Fibroblast of mammary gland (primary cell): Measurements from ENCODE around the gene MBOAT2.

Experiments
- DNase-seq: peaks from one replicate; pipeline ENCODE4 v3.0.0-alpha.2; 2010; ENCODE audit warnings: low read depth
- H3K4me3 ChIP-seq: 2 replicates; pipeline ENCODE4 v1.5.1; 2011; ENCODE audit warnings: low read depth, mild to moderate bottlenecking, low read length, moderate library complexity; ENCODE audit not compliant: control insufficient read depth
- TF ChIP-seq, protein P1 (sequence below): conservative IDR thresholded peaks from 2 replicates; pipeline ENCODE4 v1.5.1; 2011; ENCODE audit warnings: low read depth, low read length, inconsistent platforms; ENCODE audit not compliant: control insufficient read depth, insufficient read depth

Gene MBOAT2

DNA sequence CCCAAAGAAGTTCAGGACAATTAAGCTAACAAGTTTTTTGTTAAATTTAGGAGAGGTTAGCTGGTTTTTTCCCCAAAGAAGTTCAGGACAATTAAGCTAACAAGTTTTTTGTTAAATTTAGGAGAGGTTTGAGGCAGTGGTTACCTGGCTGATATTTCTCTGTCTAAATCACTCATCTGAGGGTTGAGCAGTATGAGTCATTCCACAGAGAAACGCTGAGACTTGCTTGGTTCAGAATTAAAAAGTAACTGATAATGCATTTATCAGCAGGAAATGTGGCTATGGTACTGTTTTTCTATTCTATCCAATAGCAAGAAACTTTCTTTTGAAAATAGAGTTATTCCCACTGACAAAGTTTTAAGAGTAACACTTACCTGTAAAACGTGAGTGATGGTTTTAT, 143.2 kb downstream of the MBOAT2 start:
- H3K4me3 ChIP-seq = no peak overlapping the region
- TF ChIP-seq, protein P1, sequence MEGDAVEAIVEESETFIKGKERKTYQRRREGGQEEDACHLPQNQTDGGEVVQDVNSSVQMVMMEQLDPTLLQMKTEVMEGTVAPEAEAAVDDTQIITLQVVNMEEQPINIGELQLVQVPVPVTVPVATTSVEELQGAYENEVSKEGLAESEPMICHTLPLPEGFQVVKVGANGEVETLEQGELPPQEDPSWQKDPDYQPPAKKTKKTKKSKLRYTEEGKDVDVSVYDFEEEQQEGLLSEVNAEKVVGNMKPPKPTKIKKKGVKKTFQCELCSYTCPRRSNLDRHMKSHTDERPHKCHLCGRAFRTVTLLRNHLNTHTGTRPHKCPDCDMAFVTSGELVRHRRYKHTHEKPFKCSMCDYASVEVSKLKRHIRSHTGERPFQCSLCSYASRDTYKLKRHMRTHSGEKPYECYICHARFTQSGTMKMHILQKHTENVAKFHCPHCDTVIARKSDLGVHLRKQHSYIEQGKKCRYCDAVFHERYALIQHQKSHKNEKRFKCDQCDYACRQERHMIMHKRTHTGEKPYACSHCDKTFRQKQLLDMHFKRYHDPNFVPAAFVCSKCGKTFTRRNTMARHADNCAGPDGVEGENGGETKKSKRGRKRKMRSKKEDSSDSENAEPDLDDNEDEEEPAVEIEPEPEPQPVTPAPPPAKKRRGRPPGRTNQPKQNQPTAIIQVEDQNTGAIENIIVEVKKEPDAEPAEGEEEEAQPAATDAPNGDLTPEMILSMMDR = no peak
- no peak for DNase-seq

DNA sequence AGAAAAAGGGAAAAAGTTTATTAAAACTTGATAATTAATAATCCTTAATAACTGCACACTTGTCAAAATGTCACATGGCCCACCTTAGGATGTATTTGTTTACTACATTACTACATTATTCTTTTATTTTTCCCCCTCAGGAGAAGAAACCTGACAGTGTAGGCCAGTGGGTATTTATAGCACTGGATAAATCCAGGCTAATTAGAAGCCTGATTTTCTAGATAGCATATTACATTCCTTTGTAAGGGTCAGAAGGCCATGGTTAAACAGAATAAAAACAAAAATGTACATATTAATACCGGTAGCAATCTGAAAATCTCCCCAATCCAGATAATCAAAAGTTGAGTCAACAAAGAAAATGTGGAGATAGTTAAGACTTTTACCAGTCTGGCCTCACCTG, 144.6 kb downstream of the MBOAT2 start:
- TF ChIP-seq, protein P1 = no peak
- no peak overlapping the region for H3K4me3 ChIP-seq
- no peak for DNase-seq

DNA sequence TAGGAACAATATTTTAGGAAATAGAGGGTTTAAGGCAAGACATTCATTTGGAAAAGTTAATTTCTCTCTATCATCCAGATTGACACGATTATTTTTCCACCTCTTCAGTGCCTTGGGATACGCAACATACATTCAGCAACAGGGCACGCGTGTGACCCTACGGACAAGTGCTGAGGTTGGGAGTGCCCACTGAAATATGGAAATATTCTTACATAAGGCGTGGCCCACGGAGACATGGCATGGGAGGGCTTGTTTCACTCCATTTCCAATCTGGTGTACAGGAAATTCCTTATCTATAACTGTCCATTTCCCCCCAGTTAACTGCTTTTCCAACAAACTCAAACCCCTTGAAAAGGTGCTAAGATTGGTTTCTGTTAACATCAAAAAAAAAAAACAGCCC, 145.2 kb downstream of the MBOAT2 start:
- TF ChIP-seq, protein P1 = no peak
- no peak overlapping the region for H3K4me3 ChIP-seq
- no peak for DNase-seq

DNA sequence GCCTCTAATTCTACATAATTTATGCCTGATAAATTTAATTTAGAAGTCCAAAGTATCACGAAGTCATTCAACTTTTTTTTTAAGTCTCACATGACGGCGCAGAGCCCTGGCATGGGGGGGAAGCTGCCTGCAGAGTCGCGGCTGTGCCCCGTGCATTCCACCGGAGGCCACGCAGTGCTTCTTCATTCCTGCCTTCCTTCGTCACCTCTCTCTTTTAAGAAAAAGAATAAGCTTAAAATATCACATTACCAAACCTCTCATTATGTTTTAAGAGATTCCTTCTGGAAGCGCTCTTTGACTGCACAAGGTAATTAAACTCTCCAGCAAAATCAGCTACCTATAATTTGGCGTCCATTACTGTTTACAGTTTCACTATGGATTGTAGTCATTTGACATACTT, 145.8 kb downstream of the MBOAT2 start:
- H3K4me3 ChIP-seq = no peak overlapping the region
- TF ChIP-seq, protein P1 = no peak
- DNase-seq = no peak

DNA sequence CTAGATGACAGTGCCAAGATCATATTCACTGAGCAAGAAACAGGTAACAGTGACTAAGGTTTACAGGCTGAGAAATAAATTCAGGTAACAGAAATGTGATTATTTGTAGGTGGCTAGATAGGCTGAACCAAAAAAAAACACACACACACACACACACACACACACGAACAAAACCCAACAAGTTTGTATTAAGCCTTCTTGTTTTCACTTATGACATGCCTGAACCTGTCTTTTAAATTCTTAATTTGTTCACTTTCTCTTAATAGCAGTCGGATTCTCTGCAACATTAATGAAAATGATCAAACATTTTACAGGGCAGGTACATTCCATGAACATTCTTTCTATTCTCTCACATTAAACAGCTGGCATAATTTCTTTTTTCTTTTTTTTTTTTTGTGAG, 147.3 kb downstream of the MBOAT2 start:
- H3K4me3 ChIP-seq = no peak overlapping the region
- no peak for DNase-seq
- TF ChIP-seq, protein P1 = no peak

DNA sequence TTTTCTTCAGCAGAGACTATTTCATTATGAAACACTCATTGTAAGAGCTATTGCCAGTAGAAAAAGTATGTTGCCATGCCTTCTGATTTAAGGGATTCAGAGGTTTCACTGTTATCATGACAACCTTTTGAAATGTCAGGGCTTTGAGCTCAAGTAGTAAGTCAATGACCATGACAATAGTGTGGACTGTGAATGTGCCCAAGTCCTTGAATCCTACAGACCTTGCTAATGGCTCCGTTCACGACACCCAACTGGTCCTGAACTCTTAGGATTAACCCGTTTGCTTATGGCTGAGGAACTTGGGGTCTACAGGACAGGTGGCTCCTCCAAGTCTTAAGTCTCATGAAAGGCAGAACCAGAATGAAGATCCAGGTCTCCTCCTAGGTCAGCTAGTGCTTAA, 148.5 kb downstream of the MBOAT2 start:
- TF ChIP-seq, protein P1 = no peak
- DNase-seq = no peak
- no peak overlapping the region for H3K4me3 ChIP-seq

DNA sequence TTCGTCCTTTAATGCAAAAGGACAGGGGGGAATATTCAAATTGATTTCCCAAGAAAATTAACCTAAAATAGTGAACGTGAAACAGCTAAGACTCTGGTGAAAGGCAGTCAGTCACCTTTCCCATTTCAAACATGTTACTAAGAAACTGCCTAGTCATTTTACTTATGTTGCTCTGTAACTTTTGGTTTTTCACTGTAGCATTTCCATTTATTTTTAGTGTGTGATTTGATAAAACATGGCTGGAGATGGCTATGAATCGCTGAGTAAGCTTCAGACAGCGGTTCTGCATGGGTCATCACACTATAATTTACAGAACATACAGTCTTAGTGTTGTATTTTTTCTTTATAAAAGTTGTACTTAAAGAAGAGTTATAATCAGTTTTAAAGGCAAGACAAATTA, 150.1 kb downstream of the MBOAT2 start:
- no peak for DNase-seq
- no peak overlapping the region for H3K4me3 ChIP-seq
- TF ChIP-seq, protein P1 = no peak
